GM19438 (cell line): ENCODE data around the gene PLD3.
A peak's percentile ranks its signal among the peaks of the same experiment; 100 is the strongest.

Source experiments
- ATAC-seq: cut with Tn5 transposase; IDR thresholded peaks from one replicate; pipeline ENCODE4 v1.9.1; 2021; ENCODE audit warnings: low read depth; ENCODE audit not compliant: unreplicated experiment

PLD3 gene

DNA sequence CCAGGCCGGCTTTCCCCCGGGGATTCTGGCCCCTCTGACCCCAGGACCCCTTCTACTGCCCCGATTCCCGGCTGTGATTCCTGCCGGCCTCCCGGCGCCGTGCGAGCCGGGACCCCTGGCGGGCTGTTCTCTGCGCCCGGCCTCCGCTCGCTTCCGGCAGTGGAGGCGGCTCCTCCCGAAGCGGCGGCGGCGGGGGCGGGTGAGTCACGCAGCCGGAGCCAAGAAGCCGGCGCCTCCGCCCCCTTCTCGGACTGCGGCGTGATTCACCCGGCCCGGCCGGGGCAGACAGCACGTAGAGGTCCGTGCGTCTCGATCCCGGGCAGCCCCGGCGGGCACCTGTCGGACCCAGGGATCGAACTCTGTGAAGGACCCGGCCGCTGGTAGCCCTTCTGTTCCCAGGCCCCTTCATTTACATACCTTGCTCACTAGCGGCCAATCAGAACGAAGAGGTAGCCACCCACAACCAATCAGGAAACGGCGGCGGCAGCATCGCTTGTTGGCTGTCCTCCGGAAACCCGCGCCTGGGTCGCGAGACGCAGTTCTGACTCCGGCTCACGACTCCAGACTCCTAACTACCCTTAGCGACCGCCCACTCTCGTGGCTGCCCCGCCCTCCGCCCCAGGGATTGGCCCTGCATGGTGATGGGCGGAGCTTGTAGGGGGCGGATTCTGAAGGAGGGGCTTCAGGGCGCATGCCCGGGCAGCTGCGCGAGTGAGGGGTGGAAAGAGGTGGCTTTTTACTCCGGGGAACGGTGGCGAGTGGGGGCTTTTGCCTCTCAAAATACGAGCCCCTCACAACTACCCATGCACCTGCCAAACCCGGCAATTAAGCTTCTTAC is 77.2 kb downstream of the PLD3 start, which contains the start of gene SERTAD1:
SERTAD1 (minus strand) TSS at position 543 of the 838 bp plus-strand sequence. CDS start 2,446 bp downstream, outside the sequence.
- ATAC-seq = peak; percentile 77
